HCT116 (cell line): ENCODE data around the gene SEMA6B. TPM values are rescaled to one million over a fixed set of nuclear protein-coding genes. Genes with fewer than 3 reads are reported as not detected.

Experiments used
- ATAC-seq: fragments of 200-7000 bp; cut with Tn5 transposase; 2 replicates; pipeline ENCODE4 v1.9.1; 2020; ENCODE audit warnings: mild to moderate bottlenecking, moderate library complexity
- BruUV-seq: library from RNA; stranded (reverse); fragments of 400-500 nt; replicated peaks from 2 replicates; lab custom pipeline; 2021; lab: Mats Ljungman, UMichigan
- CTCF ChIA-PET: fragments of 300-600 bp; sonication (Branson Sonifier 250); formaldehyde crosslinking; loops from one replicate; lab custom pipeline; 2021; ENCODE audit warnings: antibody characterized with exemption; lab: Charles Lee
- POLR2A ChIA-PET: fragments of 300-600, 350-600 bp; sonication (Branson Sonifier 250); formaldehyde crosslinking; loops from one replicate; lab custom pipeline; 2021; ENCODE audit warnings: antibody characterized with exemption; lab: Charles Lee
- RAD21 ChIA-PET, 2 experiments: fragments of 300-600 bp; sonication (Branson Sonifier 250); formaldehyde crosslinking; loops; one replicate each; lab custom pipeline; 2023; ENCODE audit warnings: low total read pairs in 2 of 2; ENCODE audit not compliant: uncharacterized antibody in 2 of 2, unreplicated experiment in 2 of 2, low non-redundant PET in 1 of 2; lab: Charles Lee
- DNase-seq: peaks from one replicate; pipeline ENCODE4 v3.0.0-alpha.2; 2010; ENCODE audit warnings: low read depth, low spot score
- H2AFZ ChIP-seq: fragments of 200-600 bp; shearing (Covaris generic), sonication (generic); 2 replicates; pipeline ENCODE4 v1.6.1; 2017; ENCODE audit warnings: low read depth, mixed run types, mixed read lengths, antibody characterized with exemption, low read length; ENCODE audit not compliant: poor library complexity, severe bottlenecking
- H3K27ac ChIP-seq: 2 replicates; pipeline ENCODE4 v1.5.1; 2012; ENCODE audit warnings: low read depth, low read length
- H3K27me3 ChIP-seq: fragments of 200-600 bp; sonication (generic); 2 replicates; pipeline ENCODE4 v1.6.1; 2016; ENCODE audit warnings: mixed run types, low read length, mixed read lengths; ENCODE audit not compliant: insufficient read depth
- H3K36me3 ChIP-seq, 2 experiments: fragments of 200-500 bp in 1 of 2; fragments of 200-600 bp in 1 of 2; sonication (Bioruptor generic) in 1 of 2; sonication (generic) in 1 of 2; 2 replicates each; pipeline versions ENCODE4 v1.5.1 to v1.6.1; 2014 to 2016; ENCODE audit warnings: low read length in 2 of 2, inconsistent platforms in 1 of 2, mixed read lengths in 1 of 2, mixed run types in 1 of 2; ENCODE audit not compliant: insufficient read depth in 2 of 2, control insufficient read depth in 1 of 2
- H3K4me1 ChIP-seq, 2 experiments: fragments of 200-600 bp in 1 of 2; sonication (generic) in 1 of 2; 2 replicates each; pipeline versions ENCODE4 v1.5.1 to v1.6.1; 2012 to 2017; ENCODE audit warnings: low read length in 2 of 2, inconsistent platforms in 1 of 2, mild to moderate bottlenecking in 1 of 2, mixed read lengths in 1 of 2, mixed run types in 1 of 2, moderate library complexity in 1 of 2; ENCODE audit not compliant: insufficient read depth in 2 of 2, control insufficient read depth in 1 of 2
- H3K4me2 ChIP-seq: fragments of 200-600 bp; sonication (generic); 2 replicates; pipeline ENCODE4 v1.6.1; 2017; ENCODE audit warnings: mixed run types, low read length, mixed read lengths
- H3K4me3 ChIP-seq, 2 experiments: fragments of 200-600 bp in 1 of 2; sonication (generic) in 1 of 2; replicated peaks in 1 of 2; 2 replicates each; pipeline ENCODE4 v1.5.1; 2011 to 2016; ENCODE audit warnings: low read length in 2 of 2, control low read depth in 1 of 2, low read depth in 1 of 2, mild to moderate bottlenecking in 1 of 2, mixed read lengths in 1 of 2, mixed run types in 1 of 2
- H3K79me2 ChIP-seq: fragments of 200-600 bp; sonication (generic); 2 replicates; pipeline ENCODE4 v1.6.1; 2017; ENCODE audit warnings: mild to moderate bottlenecking, mixed run types, low read length, moderate library complexity, mixed read lengths; ENCODE audit not compliant: insufficient read depth
- H3K9ac ChIP-seq: fragments of 200-600 bp; sonication (generic); 2 replicates; pipeline ENCODE4 v1.6.1; 2016; ENCODE audit warnings: low read length, mixed read lengths
- H3K9me2 ChIP-seq: fragments of 200-600 bp; sonication (generic), shearing (Covaris generic); 2 replicates; pipeline ENCODE4 v1.6.1; 2017; ENCODE audit warnings: mixed run types, mild to moderate bottlenecking, moderate library complexity; ENCODE audit not compliant: insufficient read depth
- H3K9me3 ChIP-seq, 2 experiments: fragments of 200-500 bp in 1 of 2; fragments of 200-600 bp in 1 of 2; sonication (Bioruptor generic) in 1 of 2; sonication (generic) in 1 of 2; 2 replicates each; pipeline ENCODE4 v1.6.1; 2014 to 2017; ENCODE audit warnings: low read length in 2 of 2, mixed read lengths in 2 of 2, inconsistent platforms in 1 of 2, low read depth in 1 of 2, mild to moderate bottlenecking in 1 of 2, mixed run types in 1 of 2, moderate library complexity in 1 of 2; ENCODE audit not compliant: control insufficient read depth in 1 of 2, insufficient read depth in 1 of 2
- H4K20me1 ChIP-seq: fragments of 200-600 bp; sonication (generic), shearing (Covaris generic); 2 replicates; pipeline ENCODE4 v1.6.1; 2017; ENCODE audit warnings: mixed run types, mild to moderate bottlenecking, moderate library complexity; ENCODE audit not compliant: insufficient read depth
- CBX3 ChIP-seq: IDR thresholded peaks from 2 replicates; pipeline ENCODE4 v1.6.1; 2012; ENCODE audit warnings: low read depth
- CEBPB ChIP-seq: IDR thresholded peaks from 2 replicates; pipeline ENCODE4 v1.6.1; 2012; ENCODE audit warnings: low read depth
- EGR1 ChIP-seq: IDR thresholded peaks from 2 replicates; pipeline ENCODE4 v1.6.1; 2012; ENCODE audit warnings: low read depth
- EZH2 ChIP-seq: fragments of 200-600 bp; sonication (generic); IDR thresholded peaks from 2 replicates; pipeline ENCODE4 v1.6.1; 2017; ENCODE audit warnings: antibody characterized with exemption, mixed run types
- EZH2phosphoT487 ChIP-seq: fragments of 200-600 bp; IDR thresholded peaks from 2 replicates; pipeline ENCODE4 v1.6.1; 2018; ENCODE audit warnings: antibody characterized with exemption, borderline replicate concordance
- JUND ChIP-seq: IDR thresholded peaks from 2 replicates; pipeline ENCODE4 v1.6.1; 2012
- MAX ChIP-seq: IDR thresholded peaks from 2 replicates; pipeline ENCODE4 v1.6.1; 2012
- POLR2AphosphoS5 ChIP-seq: IDR thresholded peaks from 2 replicates; pipeline ENCODE4 v1.6.1; 2011; ENCODE audit warnings: mild to moderate bottlenecking, low read depth, low read length, moderate library complexity
- RAD21 ChIP-seq: IDR thresholded peaks from 2 replicates; pipeline ENCODE4 v1.6.1; 2012; ENCODE audit warnings: low read depth, mild to moderate bottlenecking
- TCF7L2 ChIP-seq: IDR thresholded peaks from 2 replicates; pipeline ENCODE4 v1.7.0; 2011; ENCODE audit warnings: borderline replicate concordance, inconsistent platforms; ENCODE audit not compliant: insufficient read depth, insufficient read length; ENCODE audit errors: extremely low read depth
- ZBTB33 ChIP-seq: IDR thresholded peaks from 2 replicates; pipeline ENCODE4 v1.6.1; 2011; ENCODE audit warnings: mild to moderate bottlenecking, low read length, moderate library complexity; ENCODE audit not compliant: insufficient replicate concordance; ENCODE audit errors: extremely low read depth
- ZNF274 ChIP-seq: fragments of 200-500 bp; sonication (Bioruptor generic); IDR thresholded peaks from 2 replicates; pipeline ENCODE4 v1.6.1; 2014; ENCODE audit warnings: mild to moderate bottlenecking, low read depth, low read length, inconsistent platforms
- intact Hi-C: fragments of 100-400 bp; cut with micrococcal nuclease; formaldehyde crosslinking; loops from 2 replicates; pipeline ENCODE4 v1.10.0; 2022
- total RNA-seq: library from RNA; stranded (reverse); gene quantifications from one replicate; pipeline ENCODE4 v1.2.1, GENCODE V29; 2021; ENCODE audit not compliant: unreplicated experiment

Gene SEMA6B
- total RNA-seq, 1 experiment from 2014 or later, result 58.4 TPM

GRCh38 chr19:4584670-4585460, 25.4 kb upstream of the SEMA6B start:
- Histone ChIP-seq H4K20me1 (no peaks in the 10 kb centered on the region), H3K27ac (peak overlapping the region; percentile 55; the same call in 1 of the 2 replicates), H3K9me2 (no peaks in the 10 kb centered on the region), H3K36me3 (no peaks in the 10 kb centered on the region), H3K4me3 (peak overlapping the region; percentile 63 to 64), H2AFZ (no peak overlapping the region), H3K4me1 (peaks cover 16 to 48% of the 10 kb centered on the region in 2 experiments; a peak in 3 of 4 replicates), H3K4me2 (peak overlapping the region; percentile 98), H3K27me3 (no peaks in the 10 kb centered on the region), H3K9me3 (no peaks in the 10 kb centered on the region), H3K9ac (peak overlapping the region; percentile 47), H3K79me2 (peaks cover 5% of the 10 kb centered on the region)
- RAD21 ChIA-PET, result no interaction called here
- BruUV-seq, result no TSS peak
- intact Hi-C loops, result no loop called here
- CTCF ChIA-PET, result interaction anchor here (1.2 kb wide), 1 partner anchor 9 kb away, joined by 6 read pairs; no protein-coding TSS in a partner anchor
- DNase-seq (no peak), ATAC-seq (no peak)
- POLR2A ChIA-PET, result interaction anchor here (1.3 kb wide), 1 partner anchor 13 kb away, joined by 4 read pairs; no protein-coding TSS in a partner anchor
- TF ChIP-seq ZNF274 (no peak), EGR1 (no peak), MAX (no peak), POLR2AphosphoS5 (no peak), CEBPB (no peak), CBX3 (no peak), TCF7L2 (no peak), ZBTB33 (no peak), EZH2 (no peak), RAD21 (no peak), JUND (no peak), EZH2phosphoT487 (no peak)
- TF ChIP-seq, all 23 proteins: peak for 0
